ENCODE data around the gene LYPD3.

LYPD3 gene

DNA sequence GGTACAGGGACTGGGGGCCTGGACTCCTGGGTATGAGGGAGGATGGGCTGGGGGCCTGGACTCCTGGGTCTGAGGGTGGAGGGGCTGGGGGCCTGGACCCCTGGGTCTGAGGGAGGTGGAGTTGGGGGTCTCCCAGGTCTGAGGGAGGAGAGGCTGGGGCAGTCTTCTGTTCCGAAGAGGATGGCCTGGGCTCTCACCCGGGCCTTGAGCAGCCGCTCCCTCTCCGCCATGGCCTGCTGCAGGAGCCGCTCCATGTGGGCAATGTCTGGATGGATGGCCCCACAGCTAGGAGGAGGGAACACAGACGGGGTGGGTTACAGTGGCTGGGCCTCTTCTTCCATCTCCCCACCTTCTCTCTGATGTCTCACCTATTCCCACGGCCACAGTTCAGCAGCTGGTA lies 21.0 kb upstream of the LYPD3 start:
- DNase-seq (ENCODE audit: low read depth in 1 of 2, low spot score in 1 of 2) = no peak

DNA sequence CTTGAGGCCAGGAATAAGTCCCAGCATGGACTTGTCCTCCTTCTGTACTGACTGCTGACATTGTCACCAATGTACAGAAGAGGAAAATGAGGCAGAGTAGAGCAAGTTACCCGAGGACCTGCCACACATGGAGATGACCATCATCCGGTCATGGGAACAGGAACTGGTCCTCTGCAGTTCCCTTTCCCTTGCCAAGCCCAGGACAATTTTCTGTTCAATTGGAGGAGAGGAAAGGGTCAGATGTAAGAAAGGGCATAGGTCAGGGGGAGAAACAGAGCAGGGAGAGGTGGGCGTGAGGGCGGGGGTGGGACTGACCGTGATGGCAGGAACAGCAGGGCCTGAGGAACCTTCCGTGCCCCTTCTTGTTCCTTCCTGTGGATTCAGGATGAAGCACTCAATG lies 20.5 kb upstream of the LYPD3 start:
- DNase-seq (ENCODE audit: low read depth in 1 of 2, low spot score in 1 of 2) = no peak

DNA sequence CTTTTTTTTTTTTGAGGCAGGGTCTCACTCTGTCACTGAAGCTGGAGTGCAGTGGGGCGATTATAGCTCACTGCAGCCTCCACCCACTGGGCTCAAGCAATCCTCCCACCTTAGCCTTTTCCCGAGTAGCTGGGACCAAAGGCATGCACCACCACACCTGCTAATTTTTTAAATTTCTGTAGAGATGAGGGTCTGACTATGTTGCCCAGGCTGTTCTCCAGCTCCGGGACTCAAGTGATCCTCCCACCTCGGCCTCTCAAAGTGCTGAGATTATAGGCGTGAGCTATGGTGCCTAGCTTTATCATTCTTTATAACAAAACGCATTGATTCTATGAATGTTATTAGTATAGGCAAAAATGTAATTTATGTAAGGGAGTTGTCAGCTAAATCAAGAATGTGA lies 17.9 kb upstream of the LYPD3 start:
- no peak for DNase-seq (ENCODE audit: low read depth in 1 of 2, low spot score in 1 of 2)

DNA sequence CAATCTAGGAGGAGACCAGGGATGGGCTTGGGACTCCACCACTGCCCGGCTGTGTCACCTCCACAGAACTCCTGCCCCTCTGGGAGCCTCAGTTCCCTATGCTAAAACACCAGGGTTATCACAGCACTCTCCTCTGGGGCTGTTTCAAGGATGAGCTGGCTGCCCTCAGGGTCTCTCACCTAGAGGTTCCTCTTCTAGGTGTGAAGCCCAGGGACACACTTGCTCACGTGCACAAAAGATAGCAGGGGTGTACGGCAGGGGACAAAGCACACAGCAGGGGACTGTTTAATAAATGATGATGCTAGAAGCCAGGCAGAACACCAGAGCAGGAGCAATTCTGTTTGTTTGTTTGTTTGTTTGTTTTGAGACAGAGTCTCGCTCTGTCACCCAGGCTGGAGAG lies 16.8 kb upstream of the LYPD3 start:
- no peak for DNase-seq (ENCODE audit: low read depth in 1 of 2, low spot score in 1 of 2)

- no peak for DNase-seq (ENCODE audit: low read depth in 1 of 2, low spot score in 1 of 2)
These were observed 16.3 kb upstream of the LYPD3 start for GRCh38 chr19:43481701-43482100.

- DNase-seq (ENCODE audit: low read depth in 1 of 2, low spot score in 1 of 2) = no peak
These were observed 15.2 kb upstream of the LYPD3 start for GRCh38 chr19:43480574-43480973.

GRCh38 chr19:43479961-43480561 lies 14.7 kb upstream of the LYPD3 start:
- no peak for DNase-seq (ENCODE audit: low read depth in 1 of 2, low spot score in 1 of 2)

GRCh38 chr19:43479226-43479625 lies 13.8 kb upstream of the LYPD3 start:
- DNase-seq (ENCODE audit: low read depth in 1 of 2, low spot score in 1 of 2) = no peak

DNA sequence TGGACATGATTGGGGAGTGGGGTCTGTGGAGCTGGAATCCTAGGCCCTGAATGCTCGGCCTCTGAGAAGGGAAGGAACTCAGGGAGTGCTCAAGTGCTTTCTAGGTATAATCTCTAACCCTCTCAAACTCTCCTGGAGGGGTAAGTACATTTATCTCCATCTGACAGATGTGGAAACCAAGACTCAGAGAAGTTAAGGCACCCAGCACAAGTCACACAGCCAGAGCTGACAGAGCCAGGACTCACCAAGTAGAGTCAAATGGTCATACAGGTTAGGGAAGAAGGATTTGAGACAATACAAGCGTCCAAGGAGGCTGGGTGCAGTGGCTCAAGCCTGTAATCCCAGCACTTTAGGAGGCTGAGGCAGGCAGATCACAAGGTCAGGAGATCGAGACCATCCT lies 12.9 kb upstream of the LYPD3 start:
- DNase-seq (ENCODE audit: low read depth in 1 of 2, low spot score in 1 of 2) = no peak

DNA sequence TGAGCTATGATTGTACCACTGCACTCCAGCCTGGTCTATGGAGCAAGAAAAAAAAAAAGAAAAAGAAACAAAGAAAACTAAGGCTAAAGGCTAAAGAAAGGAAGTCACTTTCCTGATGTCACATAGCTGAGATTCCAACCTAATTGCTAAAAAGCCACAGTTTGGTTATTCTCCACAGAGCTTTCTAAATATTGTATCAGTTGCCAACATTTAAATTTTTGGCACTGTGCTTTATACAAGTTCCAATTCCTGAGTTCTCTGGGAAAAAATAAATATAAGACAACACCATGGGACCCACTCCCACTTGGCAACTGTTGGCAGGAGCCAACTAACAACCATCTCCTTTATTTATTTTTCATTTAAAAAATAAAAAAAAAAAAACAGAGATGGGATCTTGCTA lies 11.2 kb upstream of the LYPD3 start:
- DNase-seq (ENCODE audit: low read depth in 1 of 2, low spot score in 1 of 2) = no peak

- DNase-seq (ENCODE audit: low read depth in 1 of 2, low spot score in 1 of 2) = peak; percentile 86 to 90
These were observed 9.7 kb upstream of the LYPD3 start for GRCh38 chr19:43474986-43475705.

GRCh38 chr19:43474487-43474886 lies 9.1 kb upstream of the LYPD3 start:
- DNase-seq (ENCODE audit: low read depth in 1 of 2, low spot score in 1 of 2) = no peak

GRCh38 chr19:43471091-43471490 lies 5.7 kb upstream of the LYPD3 start:
- no peak for DNase-seq (ENCODE audit: low read depth in 1 of 2, low spot score in 1 of 2)

DNA sequence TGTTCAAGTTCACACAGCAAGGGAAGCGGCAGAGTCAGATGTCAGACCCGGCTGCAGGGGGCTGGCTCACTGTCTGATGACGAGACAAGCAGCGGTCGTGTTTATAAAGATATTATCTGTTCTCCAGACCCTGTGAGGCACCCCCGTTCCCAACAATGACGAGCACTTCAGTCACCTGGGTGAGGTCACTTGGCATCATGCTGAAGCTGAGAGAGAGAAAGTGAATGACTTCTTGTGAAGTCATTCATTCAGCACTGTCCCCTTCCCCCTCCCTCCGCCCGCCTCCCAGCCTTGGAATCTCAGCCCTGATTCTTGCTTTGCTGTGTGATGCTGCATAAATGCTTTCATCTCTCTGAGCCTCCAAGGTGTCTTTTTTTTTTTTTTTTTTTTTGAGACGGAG lies 4.9 kb upstream of the LYPD3 start:
- DNase-seq (ENCODE audit: low read depth in 1 of 2, low spot score in 1 of 2) = no peak

DNA sequence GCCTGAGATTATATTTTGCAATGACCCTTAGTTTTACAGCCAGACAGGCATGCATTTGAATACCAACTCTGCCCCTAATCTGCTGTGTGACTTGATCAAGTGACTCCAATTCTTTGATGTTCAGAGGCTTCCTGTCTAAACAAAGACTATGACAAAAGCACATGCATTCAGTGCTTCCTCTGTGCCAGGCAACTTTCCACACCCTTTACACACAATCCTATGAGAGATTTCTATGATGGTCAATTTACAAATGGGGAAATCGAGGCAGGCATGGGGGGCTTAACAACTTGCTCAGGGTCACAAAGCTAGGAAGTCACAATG lies 3.7 kb upstream of the LYPD3 start:
- DNase-seq (ENCODE audit: low read depth in 1 of 2, low spot score in 1 of 2) = no peak

DNA sequence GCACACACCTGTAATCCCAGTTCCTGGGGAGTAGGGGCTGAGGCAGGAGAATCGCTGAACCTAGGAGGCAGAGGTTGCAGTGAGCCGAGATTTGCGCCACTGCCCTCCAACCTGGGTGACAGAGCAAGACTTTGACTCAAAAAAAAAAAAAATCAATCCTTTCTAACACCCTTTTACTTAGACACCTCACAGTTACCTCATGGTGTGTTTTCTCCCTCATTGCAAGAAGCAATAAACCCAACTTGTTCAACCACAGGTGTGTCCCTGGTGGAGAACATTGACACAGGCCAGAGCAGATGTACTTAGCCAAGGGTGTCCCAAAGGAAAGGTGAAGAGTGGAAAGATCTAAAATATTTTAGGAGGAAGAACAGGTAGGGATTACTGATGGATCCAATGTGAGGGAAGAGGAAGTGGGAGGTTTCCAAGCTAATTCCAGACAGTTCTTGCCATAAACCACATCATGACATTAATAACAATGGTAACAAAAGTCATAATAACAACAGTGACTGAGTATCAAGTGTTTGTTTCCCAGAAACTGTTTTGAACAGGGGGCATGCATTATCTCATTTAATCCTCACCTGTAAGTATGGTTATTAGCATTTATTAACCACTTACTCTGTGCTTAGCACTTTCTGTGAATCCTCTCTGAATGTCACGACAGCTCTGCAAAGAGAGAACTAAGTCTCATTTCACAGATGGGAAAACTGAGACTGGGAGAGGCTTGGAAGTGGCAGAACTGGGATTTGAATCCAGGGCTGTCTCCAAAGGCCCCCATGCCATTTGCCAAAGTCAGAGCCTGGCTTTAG lies 3.1 kb upstream of the LYPD3 start:
- no peak for DNase-seq (ENCODE audit: low read depth in 1 of 2, low spot score in 1 of 2)

DNA sequence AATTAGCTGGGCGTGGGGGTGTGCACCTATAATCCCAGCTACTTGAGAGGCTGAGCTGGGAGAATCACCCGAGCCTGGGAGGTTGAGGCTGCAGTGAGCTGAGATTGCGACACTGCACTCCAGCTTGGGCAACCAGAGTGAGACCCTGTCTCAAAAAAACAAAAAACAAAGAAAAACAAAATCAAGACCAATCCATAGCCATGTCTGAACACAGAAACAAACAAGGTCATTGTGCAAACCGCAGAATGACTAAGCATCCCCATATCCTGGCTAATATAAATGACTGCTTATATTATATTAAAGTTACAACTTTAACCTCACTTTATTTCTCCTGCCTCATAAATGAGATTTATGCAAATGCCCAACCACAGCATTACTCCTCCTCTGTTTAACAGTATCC lies 2.3 kb upstream of the LYPD3 start:
- DNase-seq (ENCODE audit: low read depth in 1 of 2, low spot score in 1 of 2) = no peak

GRCh38 chr19:43467276-43467675 lies 1.9 kb upstream of the LYPD3 start:
- DNase-seq (ENCODE audit: low read depth in 1 of 2, low spot score in 1 of 2) = no peak

DNA sequence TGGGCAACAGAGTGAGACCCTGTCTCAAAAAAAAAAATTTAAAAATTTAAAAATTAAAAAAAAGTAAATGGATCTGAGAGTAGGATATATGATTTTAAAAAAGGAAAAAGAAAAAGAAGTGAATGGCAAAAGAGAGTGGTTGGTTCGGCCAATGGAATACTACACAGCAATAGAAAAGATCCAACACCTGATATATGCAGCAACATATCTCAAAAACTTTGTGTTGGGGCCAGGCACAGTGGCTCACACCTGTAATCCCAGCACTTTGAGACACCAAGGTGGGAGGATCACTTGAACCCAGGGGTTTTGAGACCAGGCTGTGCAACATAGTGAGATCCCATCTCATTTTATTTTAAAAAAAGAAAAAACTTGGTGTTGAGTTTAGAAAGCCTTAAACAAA lies 1.4 kb upstream of the LYPD3 start:
- DNase-seq (ENCODE audit: low read depth in 1 of 2, low spot score in 1 of 2) = no peak

- peak; percentile 55 to 58 for DNase-seq (ENCODE audit: low read depth in 1 of 2, low spot score in 1 of 2)
These were observed 1.2 kb downstream of the LYPD3 start for GRCh38 chr19:43464134-43464775.

- DNase-seq (ENCODE audit: low read depth in 1 of 2, low spot score in 1 of 2) = peak; percentile 99 to 100
These were observed 1.9 kb downstream of the LYPD3 start for GRCh38 chr19:43463381-43464133.

Data from activated T-helper 1 cell treated with anti-CD3 and anti-CD28 coated beads, Interleukin-2, amount 50 U/mL, for 16 hours (primary cell).